IPS DF 6.9 (cell line): ENCODE results near the gene PABPN1L.

Experiments used
- DNase-seq: peaks from one replicate; pipeline ENCODE4 v3.0.0-alpha.2; 2013; ENCODE audit warnings: low read depth, low spot score
- H3K27ac ChIP-seq: one replicate; pipeline ENCODE4 v1.5.1; 2013; ENCODE audit warnings: low read length, control low read depth
- H3K27me3 ChIP-seq: 2 replicates; pipeline ENCODE4 v1.6.1; 2013; ENCODE audit warnings: mild to moderate bottlenecking, low read length; ENCODE audit not compliant: control insufficient read depth, insufficient read depth
- H3K36me3 ChIP-seq: 2 replicates; pipeline ENCODE4 v1.6.1; 2013; ENCODE audit warnings: low read length; ENCODE audit not compliant: control insufficient read depth, insufficient read depth
- H3K4me1 ChIP-seq: 2 replicates; pipeline ENCODE4 v1.6.1; 2013; ENCODE audit warnings: low read length; ENCODE audit not compliant: control insufficient read depth, insufficient read depth
- H3K4me3 ChIP-seq: 2 replicates; pipeline ENCODE4 v1.5.1; 2013; ENCODE audit warnings: mild to moderate bottlenecking, low read length
- H3K9me3 ChIP-seq: 2 replicates; pipeline ENCODE4 v1.6.1; 2013; ENCODE audit warnings: low read length, inconsistent platforms; ENCODE audit not compliant: control insufficient read depth, insufficient read depth
- WGBS: extraction: QIAGEN DNeasy Blood & Tissue Kit; methylation state at CpG from one replicate; pipeline ENCODE4 v1.1.7; 2013; ENCODE audit warnings: mixed read lengths, missing lambda C conversion rate; ENCODE audit not compliant: insufficient read length, insufficient coverage; 5-methylcytosine and 5-hydroxymethylcytosine counted together

Gene PABPN1L

DNA sequence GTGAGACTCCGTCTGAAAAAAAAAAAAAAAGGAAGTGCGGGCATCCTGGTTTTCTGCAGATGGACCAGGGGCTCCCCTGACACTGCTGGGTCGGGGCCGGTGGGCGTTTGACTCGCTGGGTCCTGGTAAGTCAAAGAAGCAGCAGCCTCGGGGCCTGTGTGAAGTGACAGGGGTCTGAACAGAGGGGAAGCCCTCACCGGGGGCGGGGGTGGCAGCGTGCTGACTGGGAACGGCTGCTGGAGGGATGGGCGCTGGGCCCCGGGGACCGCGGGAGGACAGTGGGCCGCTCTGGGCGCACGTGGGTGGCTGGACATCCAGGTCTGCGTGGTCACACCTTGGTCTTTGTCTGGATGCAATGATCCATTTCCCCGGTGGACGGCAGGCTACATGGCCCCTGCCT is 17.9 kb downstream of the PABPN1L start:
- no CpG with 5 or more reads among the region's 21 CpGs for WGBS
- H3K9me3 ChIP-seq = no peaks in the 10 kb centered on the region
- no peak overlapping the region for H3K4me3 ChIP-seq
- no peaks in the 10 kb centered on the region for H3K36me3 ChIP-seq
- H3K27me3 ChIP-seq = no peaks in the 10 kb centered on the region
- no peak for DNase-seq
- H3K4me1 ChIP-seq = no peaks in the 10 kb centered on the region
- no peak overlapping the region for H3K27ac ChIP-seq

DNA sequence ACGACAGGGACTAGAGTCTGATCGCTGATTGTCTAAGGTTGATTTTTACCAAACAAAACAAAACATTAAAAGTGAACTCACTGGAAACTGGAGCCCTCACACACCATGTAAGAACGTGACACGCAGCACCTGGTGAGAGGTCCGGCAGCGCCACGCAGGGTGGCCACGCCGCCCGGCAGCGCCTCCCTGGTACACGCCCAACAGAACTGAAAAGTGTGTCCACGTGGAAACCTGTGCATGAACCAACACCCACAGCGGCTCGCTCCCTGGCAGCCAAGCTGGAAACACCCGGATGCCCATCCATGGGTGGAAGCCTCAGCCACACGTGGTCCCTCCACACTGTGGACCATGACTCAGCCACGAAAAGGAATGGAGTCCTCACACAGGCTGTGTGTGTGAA is 18.8 kb downstream of the PABPN1L start:
- no peaks in the 10 kb centered on the region for H3K4me1 ChIP-seq
- H3K27me3 ChIP-seq = no peaks in the 10 kb centered on the region
- H3K9me3 ChIP-seq = no peaks in the 10 kb centered on the region
- no peak overlapping the region for H3K4me3 ChIP-seq
- no peak overlapping the region for H3K27ac ChIP-seq
- DNase-seq = no peak
- WGBS = no CpG with 5 or more reads among the region's 18 CpGs
- H3K36me3 ChIP-seq = no peaks in the 10 kb centered on the region

DNA sequence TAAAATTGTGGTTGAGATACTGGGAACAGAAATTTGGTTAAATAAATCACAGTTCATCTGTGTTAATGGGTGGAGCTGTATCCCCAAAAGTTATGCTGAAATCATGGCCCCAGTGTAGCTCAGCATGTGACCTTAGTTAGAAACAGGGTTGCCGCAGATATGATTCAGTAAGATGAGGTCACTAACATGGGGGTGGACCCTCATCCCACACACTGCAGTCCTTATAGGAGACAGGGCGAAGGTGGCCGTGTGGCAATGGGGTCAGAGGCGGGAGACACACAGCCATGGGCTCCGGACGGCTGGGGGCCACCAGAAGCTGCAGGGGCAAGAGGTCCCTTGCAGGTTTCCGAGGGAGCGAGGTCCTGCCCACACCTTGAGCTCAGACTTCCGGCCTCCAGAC is 20.4 kb downstream of the PABPN1L start:
- DNase-seq = no peak
- H3K27ac ChIP-seq = no peak overlapping the region
- no CpG with 5 or more reads among the region's 9 CpGs for WGBS
- H3K27me3 ChIP-seq = no peaks in the 10 kb centered on the region
- H3K9me3 ChIP-seq = no peaks in the 10 kb centered on the region
- no peaks in the 10 kb centered on the region for H3K4me1 ChIP-seq
- H3K4me3 ChIP-seq = no peak overlapping the region
- H3K36me3 ChIP-seq = no peaks in the 10 kb centered on the region

DNA sequence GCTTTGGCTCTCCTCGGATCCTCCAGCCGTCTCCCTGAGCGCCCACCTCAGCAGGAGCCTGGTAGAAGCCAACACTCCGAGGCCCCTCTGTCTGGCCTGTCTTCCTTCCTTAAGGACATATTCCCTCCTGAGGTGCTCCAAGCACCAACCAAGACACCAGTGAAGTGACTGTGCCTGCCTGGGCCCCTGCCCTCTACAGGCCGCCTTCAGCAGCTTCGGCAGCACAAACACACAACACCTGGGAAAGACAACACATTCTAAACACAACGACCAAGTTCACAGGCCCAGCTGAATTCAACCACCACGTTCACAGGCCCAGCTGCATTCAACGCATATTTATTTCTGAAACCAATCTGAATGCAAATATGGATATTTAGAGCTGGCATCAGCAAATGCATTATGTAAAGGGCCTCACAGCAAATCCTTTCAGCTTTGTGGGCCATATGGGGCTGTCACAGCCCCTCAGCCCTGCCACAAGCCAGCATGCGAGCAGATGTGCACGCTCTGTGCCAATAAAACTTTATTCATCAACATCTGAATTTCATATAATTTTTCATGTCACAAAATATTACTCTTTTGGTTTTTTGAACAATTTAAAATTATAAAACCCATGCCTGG is 21.9 kb downstream of the PABPN1L start:
- H3K9me3 ChIP-seq = no peaks in the 10 kb centered on the region
- H3K27ac ChIP-seq = no peak overlapping the region
- H3K4me1 ChIP-seq = no peaks in the 10 kb centered on the region
- H3K36me3 ChIP-seq = peaks cover 9% of the 10 kb centered on the region; the same call in 1 of the 2 replicates
- WGBS = no CpG with 5 or more reads among the region's 11 CpGs
- DNase-seq = no peak
- H3K27me3 ChIP-seq = no peaks in the 10 kb centered on the region
- H3K4me3 ChIP-seq = no peak overlapping the region

DNA sequence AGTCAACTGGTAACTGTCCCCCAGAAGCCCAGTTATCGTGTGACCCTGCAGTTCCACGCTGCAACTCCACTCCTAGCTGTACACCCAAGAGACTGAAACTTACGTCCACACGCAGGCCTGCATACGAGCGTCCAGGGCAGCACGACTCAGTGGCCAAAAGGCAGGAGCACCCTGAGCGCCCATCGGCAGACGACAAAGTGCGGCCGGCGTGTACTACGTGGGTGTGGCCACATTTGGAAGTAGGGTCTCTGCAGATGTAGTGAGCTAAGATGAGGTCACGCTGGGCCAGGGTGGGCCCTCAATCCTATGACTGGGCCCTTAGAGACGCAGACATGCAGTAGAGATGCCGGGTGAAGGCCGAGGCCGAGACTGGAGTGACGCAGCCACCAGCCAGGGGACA is 23.2 kb downstream of the PABPN1L start:
- no peaks in the 10 kb centered on the region for H3K27me3 ChIP-seq
- H3K4me1 ChIP-seq = no peaks in the 10 kb centered on the region
- DNase-seq = no peak
- no peaks in the 10 kb centered on the region for H3K9me3 ChIP-seq
- H3K27ac ChIP-seq = no peak overlapping the region
- no peak overlapping the region for H3K4me3 ChIP-seq
- WGBS = no CpG with 5 or more reads among the region's 20 CpGs
- peaks cover 9% of the 10 kb centered on the region; the same call in 1 of the 2 replicates for H3K36me3 ChIP-seq

DNA sequence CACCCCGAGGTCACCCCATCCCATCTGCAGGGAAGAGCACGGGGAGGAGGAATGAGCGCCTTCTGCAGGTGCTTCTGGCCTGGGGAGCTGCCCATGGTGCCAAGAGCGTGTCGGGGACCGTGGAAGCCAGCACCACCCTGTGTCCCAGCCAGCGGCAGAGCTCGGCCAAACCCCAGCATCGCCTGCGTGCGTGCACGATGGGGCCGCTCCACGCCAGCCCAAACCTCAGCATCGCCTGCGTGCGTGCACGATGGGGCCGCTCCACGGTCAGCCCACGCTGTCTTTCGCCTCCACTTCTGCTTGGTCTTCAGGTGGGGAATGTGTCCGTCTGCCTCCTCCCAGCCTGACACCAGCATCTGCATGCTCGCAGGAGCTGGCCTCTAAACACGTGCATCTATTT is 23.7 kb downstream of the PABPN1L start:
- H3K27ac ChIP-seq = no peak overlapping the region

DNA sequence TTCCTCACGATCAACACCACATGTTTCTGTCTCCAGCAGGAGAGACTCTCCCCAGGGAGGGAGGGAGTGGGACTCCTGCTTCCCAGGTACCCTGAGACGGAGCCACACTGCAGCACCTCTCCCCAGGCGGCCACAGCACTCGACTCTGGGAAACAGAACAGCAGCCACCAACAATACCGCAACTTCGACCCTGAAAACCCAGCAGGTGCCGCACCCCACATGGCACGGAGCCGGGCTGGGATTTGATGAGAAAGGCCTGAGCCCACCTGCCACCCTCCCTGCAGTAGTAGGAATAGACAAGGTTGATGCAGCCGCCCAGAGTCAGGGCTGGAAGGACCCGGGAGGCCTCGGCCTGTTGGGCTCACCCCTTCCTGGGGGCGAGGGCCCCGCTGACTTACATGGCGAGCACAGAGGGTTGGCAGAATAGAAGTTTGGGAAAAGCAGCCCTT is 24.1 kb downstream of the PABPN1L start:
- Histone ChIP-seq H3K27me3 (no peaks in the 10 kb centered on the region), H3K27ac (no peak overlapping the region), H3K4me1 (no peaks in the 10 kb centered on the region), H3K4me3 (no peak overlapping the region), H3K9me3 (no peaks in the 10 kb centered on the region), H3K36me3 (peaks cover 9% of the 10 kb centered on the region; the same call in 1 of the 2 replicates)
- no peak for DNase-seq
- WGBS = no CpG with 5 or more reads among the region's 15 CpGs

More for the DNA sequence above, 23.7 kb downstream of the PABPN1L start:
- H3K9me3 ChIP-seq = no peaks in the 10 kb centered on the region
- no peak for DNase-seq
- H3K27me3 ChIP-seq = no peaks in the 10 kb centered on the region
- peaks cover 9% of the 10 kb centered on the region; the same call in 1 of the 2 replicates for H3K36me3 ChIP-seq
- H3K4me3 ChIP-seq = no peak overlapping the region
- no CpG with 5 or more reads among the region's 25 CpGs for WGBS
- H3K4me1 ChIP-seq = no peaks in the 10 kb centered on the region

DNA sequence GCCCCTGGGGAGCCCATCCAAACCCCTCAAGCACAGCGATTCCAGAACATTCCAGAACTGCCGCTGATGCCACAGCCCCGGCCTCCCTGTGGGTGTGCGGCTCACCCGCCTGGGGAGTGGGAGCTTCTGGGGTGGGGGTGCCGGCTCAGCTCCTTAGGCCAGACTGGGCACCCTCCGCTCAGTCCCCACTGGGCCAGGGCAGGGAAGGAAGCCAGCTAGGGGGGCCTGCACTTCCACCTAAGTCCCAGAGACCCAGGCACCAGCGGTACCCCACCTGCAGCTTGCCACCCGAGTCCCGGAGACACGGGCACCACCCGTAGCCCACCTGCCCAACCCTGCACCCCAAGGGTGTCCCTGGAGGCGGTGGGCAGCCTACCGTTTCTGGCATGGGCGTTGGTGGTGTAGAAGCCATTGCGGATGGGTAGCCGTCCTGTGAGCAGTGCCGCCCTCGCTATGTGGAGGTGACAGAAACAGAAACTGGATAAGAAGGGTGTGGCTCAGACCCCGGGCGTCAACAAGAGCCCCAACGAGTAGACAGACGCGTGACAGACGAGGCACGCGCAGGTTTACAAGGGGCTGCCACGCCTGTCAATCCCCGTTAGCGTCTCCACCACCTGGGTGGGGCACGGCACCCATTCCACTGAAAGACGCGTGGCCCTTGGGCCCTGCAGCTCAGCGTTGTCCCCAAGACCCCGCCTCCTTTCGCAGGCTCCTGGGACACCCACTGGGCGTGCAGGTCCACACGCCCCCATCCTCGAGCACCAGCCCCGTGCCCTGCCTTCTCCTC is 24.7 kb downstream of the PABPN1L start:
- WGBS = no CpG with 5 or more reads among the region's 40 CpGs
- H3K4me1 ChIP-seq = no peaks in the 10 kb centered on the region
- H3K4me3 ChIP-seq = no peak overlapping the region
- no peaks in the 10 kb centered on the region for H3K9me3 ChIP-seq
- H3K27me3 ChIP-seq = no peaks in the 10 kb centered on the region
- H3K36me3 ChIP-seq = peaks cover 9% of the 10 kb centered on the region; the same call in 1 of the 2 replicates
- H3K27ac ChIP-seq = no peak overlapping the region
- no peak for DNase-seq

DNA sequence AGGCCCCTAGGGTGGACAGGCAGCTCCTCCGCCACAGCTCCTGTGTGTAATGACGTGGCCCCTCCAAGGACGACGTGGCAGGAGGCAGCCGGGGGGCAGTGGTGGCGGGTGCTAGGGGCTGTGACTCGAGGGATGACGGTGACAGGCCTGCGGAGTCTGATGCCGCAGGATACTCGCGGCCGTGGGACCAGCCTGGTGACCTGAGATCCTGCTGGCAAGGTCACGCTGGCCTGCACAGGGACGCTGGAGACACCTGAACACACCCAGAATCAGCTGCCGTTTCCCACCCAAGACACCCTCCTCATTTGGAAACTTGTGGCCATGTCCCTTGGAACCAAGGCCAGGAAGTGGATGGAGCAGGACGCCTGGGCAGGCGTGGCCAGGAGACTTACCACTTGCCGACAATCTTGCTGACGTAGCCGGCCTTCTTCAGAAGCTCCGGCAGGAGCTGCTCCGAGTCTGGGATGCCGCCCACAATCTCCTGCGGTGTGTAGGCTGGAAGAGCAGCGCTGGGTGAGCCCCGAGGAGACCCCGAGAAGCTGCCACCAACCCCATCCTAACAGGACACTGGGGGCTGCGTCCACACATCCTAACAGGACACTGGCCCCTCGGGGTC is 25.8 kb downstream of the PABPN1L start:
- no peak overlapping the region for H3K4me3 ChIP-seq
- no peaks in the 10 kb centered on the region for H3K9me3 ChIP-seq
- no CpG with 5 or more reads among the region's 30 CpGs for WGBS
- no peaks in the 10 kb centered on the region for H3K4me1 ChIP-seq
- H3K27me3 ChIP-seq = no peaks in the 10 kb centered on the region
- peaks cover 12% of the 10 kb centered on the region; the same call in 1 of the 2 replicates for H3K36me3 ChIP-seq
- no peak overlapping the region for H3K27ac ChIP-seq
- no peak for DNase-seq

DNA sequence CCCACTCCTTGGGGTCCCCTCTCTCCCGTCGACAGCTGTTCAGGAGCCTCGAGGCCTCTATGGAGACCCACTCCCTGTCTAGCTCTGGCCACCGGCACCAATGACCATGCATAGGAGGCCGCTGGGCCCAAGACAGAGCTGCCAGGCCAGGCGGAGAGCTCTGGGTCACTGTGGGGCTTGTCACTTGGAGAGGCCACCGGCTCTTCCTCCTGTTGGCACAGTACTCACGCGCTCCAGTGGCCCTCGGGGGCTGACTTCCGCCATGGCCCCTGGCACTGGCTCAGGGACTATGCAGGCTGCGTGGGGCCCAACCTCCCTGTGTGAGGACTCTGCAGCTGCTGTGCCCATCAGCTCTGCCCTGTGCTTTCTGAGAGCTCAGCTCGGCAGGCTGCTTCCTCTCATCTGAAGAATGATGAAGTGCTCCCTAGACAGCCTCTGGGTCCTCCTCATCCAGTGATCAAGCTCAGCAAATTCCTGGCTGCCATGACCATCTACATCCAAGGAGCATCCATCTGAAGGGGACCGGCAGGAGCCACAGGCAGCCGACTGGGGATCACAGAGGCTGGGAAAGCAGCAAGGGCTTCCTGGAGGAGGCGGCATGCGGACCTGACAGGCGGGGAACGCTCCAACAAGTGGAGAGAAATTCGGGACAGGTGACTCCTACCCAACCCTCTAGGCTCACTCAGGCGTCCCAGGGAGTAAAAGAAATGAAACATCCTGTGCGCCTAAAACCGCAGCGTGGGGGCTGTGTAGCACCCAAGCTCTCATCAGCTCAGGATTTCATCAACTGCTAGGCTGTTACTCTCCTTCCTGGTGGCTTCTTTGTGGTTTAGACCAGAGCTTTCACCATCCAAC is 26.5 kb downstream of the PABPN1L start:
- Histone ChIP-seq H3K9me3 (no peaks in the 10 kb centered on the region), H3K27me3 (no peaks in the 10 kb centered on the region), H3K4me3 (no peak overlapping the region; the same call in 1 of the 2 replicates), H3K36me3 (peaks cover 14% of the 10 kb centered on the region; the same call in 1 of the 2 replicates), H3K27ac (no peak overlapping the region), H3K4me1 (no peaks in the 10 kb centered on the region)
- DNase-seq = no peak
- WGBS = no CpG with 5 or more reads among the region's 24 CpGs
